Duodenal mucosa (tissue), 2 donors: ENCODE data around the gene DEFB131A.
"Not testable (repeated sequence)": the region's sequence is repeated elsewhere in the genome, so short reads cannot be mapped to it uniquely, and the experiment has no call there.

Experiments
- H3K27ac ChIP-seq: one replicate; pipeline ENCODE4 v1.7.0; 2013; ENCODE audit warnings: low read depth, low read length
- H3K27me3 ChIP-seq, 2 donors: one replicate each; pipeline ENCODE4 v1.7.0; 2013; ENCODE audit warnings: low read length in 2 of 2, control low read depth in 1 of 2; ENCODE audit not compliant: insufficient read depth in 2 of 2, control insufficient read depth in 1 of 2
- H3K36me3 ChIP-seq, 2 donors: one replicate each; pipeline ENCODE4 v1.7.0; 2013; ENCODE audit warnings: low read length in 2 of 2, control low read depth in 1 of 2; ENCODE audit not compliant: insufficient read depth in 2 of 2, control insufficient read depth in 1 of 2
- H3K4me1 ChIP-seq, 2 donors: one replicate each; pipeline ENCODE4 v1.7.0; 2013; ENCODE audit warnings: low read length in 2 of 2, control low read depth in 1 of 2; ENCODE audit not compliant: insufficient read depth in 2 of 2, control insufficient read depth in 1 of 2
- H3K4me3 ChIP-seq, 2 donors: one replicate each; pipeline ENCODE4 v1.7.0; 2013; ENCODE audit warnings: low read length in 2 of 2, low read depth in 1 of 2
- H3K9ac ChIP-seq, 2 donors: one replicate each; pipeline ENCODE4 v1.7.0; 2013; ENCODE audit warnings: low read length in 2 of 2, low read depth in 1 of 2
- H3K9me3 ChIP-seq, 2 donors: one replicate each; pipeline ENCODE4 v1.7.0; 2013; ENCODE audit warnings: low read length in 2 of 2, control low read depth in 1 of 2; ENCODE audit not compliant: control insufficient read depth in 1 of 2

Gene DEFB131A

DNA sequence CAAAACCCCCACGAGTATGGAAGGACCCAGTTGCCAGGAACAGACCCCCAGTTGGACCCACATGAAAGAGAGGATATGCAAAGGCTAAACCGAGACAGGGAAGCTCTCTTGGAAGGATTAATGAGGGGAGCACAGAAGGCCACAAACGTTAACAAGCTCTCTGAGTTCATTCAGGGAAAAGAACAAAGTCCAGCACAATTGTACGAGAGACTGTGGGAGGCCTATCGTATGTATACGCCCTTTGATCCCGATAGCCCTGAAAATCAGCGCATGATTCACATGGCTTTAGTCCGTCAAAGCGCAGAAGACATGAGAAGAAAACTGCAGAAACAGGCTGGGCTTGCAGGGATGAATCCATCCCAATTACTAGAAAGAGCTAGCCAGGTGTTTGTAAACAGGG is 8.0 kb downstream of the DEFB131A start:
- not testable (repeated sequence) for H3K27ac ChIP-seq, H3K9ac ChIP-seq, H3K27me3 ChIP-seq, H3K4me3 ChIP-seq, H3K36me3 ChIP-seq, H3K9me3 ChIP-seq
- H3K4me1 ChIP-seq, result peaks cover 13% of the 10 kb centered on the region in 2 donors

DNA sequence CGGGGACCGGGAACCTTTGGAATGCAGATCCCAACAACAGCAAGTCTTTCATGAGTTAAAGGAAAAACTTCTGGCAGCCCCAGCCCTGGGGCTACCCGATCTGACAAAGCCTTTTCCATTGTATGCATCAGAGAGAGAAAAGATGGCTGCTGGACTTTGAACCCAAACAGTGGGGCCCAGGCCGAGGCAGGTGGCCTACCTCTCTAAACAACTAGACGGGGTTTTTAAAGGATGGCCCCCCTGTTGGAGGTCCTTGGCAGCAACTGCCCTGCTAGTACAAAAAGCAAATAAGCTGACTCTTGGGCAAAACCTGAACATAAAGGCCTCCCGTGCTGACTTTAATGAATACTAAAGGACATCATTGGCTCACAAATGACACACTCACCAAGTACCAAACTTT is 10.1 kb downstream of the DEFB131A start:
- not testable (repeated sequence) for H3K27ac ChIP-seq, H3K36me3 ChIP-seq, H3K9me3 ChIP-seq, H3K27me3 ChIP-seq, H3K4me3 ChIP-seq, H3K9ac ChIP-seq
- H3K4me1 ChIP-seq, result peaks cover 13% of the 10 kb centered on the region in 2 donors

DNA sequence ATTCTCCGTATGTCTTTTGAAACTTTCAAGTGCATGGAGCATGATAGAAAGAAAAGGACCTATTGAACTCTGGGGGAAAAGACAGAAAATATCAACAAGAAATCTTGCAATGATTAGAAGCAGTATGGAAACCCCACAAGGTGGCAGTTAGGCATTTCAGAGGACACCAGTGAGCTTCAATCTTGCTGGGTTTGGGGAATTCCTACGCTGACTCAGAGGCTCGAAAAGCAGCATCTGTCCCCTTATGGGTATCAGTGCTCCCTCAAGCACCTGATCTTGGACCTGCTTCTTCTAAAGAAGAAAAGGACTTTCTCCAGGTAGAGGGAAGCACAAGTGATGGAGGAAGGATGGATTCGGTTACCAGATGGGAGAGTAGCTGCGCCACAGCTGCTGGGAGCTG is 10.8 kb downstream of the DEFB131A start:
- H3K36me3 ChIP-seq, H3K27me3 ChIP-seq: not testable (repeated sequence)

DNA sequence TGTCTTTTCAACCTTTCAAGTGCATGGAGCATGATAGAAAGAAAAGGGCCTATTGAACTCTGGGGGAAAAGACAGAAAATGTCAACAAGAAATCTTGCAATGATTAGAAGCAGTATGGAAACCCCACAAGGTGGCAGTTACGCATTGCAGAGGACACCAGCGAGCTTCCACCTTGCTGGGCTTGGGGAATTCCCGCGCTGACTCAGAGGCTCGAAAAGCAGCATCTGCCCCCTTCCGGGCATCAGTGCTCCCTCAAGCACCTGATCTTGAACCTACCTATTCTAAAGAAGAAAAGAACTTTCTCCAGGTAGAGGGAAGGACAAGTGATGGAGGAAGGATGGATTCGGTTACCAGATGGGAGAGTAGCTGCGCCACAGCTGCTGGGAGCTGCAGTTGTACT is 35.3 kb downstream of the DEFB131A start:
- H3K4me3 ChIP-seq, H3K4me1 ChIP-seq, H3K27me3 ChIP-seq, H3K27ac ChIP-seq, H3K36me3 ChIP-seq, H3K9ac ChIP-seq, H3K9me3 ChIP-seq: not testable (repeated sequence)

More for the DNA sequence above, 10.8 kb downstream of the DEFB131A start:
- not testable (repeated sequence) for H3K9ac ChIP-seq, H3K4me3 ChIP-seq, H3K9me3 ChIP-seq, H3K27ac ChIP-seq
- H3K4me1 ChIP-seq, result peaks cover 13% of the 10 kb centered on the region in 2 donors

DNA sequence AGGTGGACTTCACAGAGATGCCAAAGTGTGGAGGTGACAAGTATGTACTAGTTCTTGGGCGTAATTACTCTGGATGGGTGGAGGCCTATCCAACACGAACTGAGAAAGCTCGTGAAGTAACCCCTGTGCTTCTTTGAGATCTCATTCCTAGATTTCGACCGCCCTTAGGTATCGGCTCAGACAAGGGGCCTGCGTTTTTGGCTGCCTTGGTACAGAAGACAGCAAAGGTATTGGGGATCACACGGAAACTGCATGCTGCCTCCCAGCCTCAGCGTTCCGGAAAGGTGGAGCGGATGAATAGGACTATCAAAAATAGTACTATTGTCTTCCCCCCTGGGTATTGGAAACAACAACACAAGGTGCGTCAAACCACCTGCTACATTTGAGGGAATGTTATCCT is 35.9 kb downstream of the DEFB131A start:
- H3K4me1 ChIP-seq, H3K4me3 ChIP-seq, H3K36me3 ChIP-seq: not testable (repeated sequence)

DNA sequence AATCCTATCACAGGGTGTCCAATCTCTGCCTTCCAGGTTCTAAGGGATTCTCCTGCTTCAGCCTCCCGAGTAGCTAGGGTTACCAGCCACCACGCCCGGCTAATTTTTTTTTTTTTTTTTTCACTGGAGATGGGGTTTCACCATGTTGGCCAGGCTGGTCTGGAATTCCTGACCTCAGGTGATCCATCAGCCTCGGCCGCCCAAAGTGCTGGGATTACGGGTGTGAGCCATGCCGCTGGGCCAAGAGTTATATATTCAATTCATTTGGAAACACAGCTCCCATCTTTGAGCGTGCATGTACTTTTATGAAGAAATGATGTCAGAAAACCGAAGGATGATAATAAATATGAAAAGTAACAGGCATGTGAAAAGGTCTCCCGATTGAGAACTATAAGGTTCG is 38.7 kb downstream of the DEFB131A start:
- not testable (repeated sequence) for H3K36me3 ChIP-seq, H3K9ac ChIP-seq, H3K4me1 ChIP-seq, H3K27me3 ChIP-seq, H3K27ac ChIP-seq, H3K4me3 ChIP-seq, H3K9me3 ChIP-seq

More for the DNA sequence above, 35.9 kb downstream of the DEFB131A start:
- not testable (repeated sequence) for H3K9me3 ChIP-seq, H3K27me3 ChIP-seq, H3K9ac ChIP-seq, H3K27ac ChIP-seq

DNA sequence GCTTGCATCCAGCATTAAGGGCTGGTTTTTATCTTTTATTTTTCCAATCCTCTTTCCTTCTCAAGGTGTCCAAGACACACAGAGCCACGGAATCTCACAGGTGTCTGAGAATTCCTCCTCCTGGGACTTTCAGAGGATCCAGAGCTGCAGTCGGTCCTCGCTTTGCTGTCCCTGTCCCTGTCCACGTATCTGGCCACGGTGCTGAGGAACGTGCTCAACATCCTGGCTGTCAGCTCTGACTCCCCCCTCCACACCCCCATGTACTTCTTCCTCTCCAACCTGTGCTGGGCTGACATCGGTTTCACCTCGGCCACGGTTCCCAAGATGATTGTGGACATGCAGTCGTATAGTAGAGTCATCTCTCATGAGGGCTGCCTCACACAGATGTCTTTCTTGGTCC is 39.5 kb downstream of the DEFB131A start:
- not testable (repeated sequence) for H3K27ac ChIP-seq, H3K27me3 ChIP-seq, H3K36me3 ChIP-seq, H3K9me3 ChIP-seq, H3K9ac ChIP-seq, H3K4me3 ChIP-seq, H3K4me1 ChIP-seq

DNA sequence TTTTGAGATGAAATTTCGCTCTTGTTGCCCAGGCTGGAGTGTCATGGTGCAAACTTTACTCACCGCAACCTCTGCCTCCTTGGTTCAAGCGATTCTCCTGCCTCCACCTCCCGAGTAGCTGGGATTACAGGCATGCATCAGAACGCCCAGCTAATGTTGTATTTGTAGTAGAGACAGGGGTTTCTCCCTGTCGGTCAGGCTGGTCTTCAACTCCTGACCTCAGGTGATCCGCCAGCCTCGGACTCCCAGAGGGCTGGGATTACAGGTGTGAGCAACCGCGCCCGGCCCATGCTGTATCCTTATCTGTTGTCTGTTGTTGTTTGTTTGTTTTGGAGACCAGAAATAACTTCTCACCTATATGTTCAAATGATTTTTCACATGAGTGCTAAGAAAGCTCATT is 42.7 kb downstream of the DEFB131A start:
- H3K4me3 ChIP-seq, H3K9me3 ChIP-seq, H3K27ac ChIP-seq, H3K4me1 ChIP-seq, H3K36me3 ChIP-seq, H3K9ac ChIP-seq, H3K27me3 ChIP-seq: not testable (repeated sequence)

DNA sequence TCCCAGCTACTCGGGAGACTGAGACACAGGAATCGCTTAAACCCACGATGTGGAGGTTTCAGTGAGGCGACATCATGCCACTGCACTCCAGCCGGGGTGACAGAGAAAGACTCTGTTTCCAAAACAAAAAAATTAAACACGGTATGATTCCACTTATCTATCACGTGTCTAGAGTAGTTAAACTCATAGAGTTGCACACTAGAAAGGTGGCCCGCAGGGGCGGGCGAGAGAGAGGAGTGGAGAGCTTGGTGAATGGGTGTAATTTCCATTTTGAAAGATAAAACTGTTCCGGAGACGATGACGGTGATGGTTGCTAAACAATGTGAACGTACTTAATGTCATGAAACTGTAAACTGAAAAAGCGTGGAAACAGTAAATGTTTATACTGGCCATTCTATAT is 44.6 kb downstream of the DEFB131A start:
- not testable (repeated sequence) for H3K9me3 ChIP-seq, H3K4me1 ChIP-seq, H3K27me3 ChIP-seq, H3K27ac ChIP-seq, H3K4me3 ChIP-seq, H3K9ac ChIP-seq, H3K36me3 ChIP-seq

DNA sequence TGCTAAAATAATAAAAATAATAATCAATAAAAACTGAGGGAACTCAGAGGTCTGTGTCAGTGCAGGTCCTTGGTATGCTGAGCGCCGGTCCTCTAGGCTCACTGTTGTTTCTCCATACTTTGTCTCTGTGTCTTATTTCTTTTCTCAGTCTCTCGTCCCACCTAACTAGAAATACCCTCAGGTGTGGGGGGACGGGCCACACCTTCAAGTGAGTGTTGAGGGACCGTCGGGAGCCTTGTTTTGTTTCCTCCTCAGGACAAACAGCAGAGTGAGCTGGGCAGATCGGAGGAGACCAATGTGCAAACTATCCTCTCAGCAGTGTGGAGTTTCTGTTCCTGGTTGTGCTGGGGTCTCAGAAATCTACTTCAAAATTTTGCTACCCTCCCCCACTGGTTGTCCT is 46.3 kb downstream of the DEFB131A start:
- H3K4me1 ChIP-seq, H3K9ac ChIP-seq, H3K4me3 ChIP-seq, H3K36me3 ChIP-seq, H3K9me3 ChIP-seq, H3K27ac ChIP-seq, H3K27me3 ChIP-seq: not testable (repeated sequence)

DNA sequence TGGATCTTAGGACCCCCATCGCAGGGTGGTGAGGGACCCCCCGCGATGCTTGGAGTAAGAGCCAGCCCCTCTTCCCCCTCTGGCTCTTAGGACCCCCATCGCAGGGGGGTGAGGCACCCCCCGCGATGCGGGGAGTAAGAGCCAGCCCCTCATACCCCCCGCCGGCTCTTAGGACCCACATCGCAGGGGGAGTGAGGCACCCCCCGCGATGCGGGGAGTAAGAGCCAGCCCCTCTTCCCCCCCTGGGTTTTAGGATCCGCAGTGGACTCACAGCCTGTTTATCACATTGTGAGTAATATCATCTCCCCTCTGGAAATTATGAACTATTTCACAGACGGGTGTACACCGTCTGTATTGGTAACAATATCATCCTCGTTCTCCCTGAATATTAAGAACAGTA is 46.8 kb downstream of the DEFB131A start:
- not testable (repeated sequence) for H3K9me3 ChIP-seq, H3K9ac ChIP-seq, H3K4me1 ChIP-seq, H3K27me3 ChIP-seq, H3K4me3 ChIP-seq, H3K36me3 ChIP-seq, H3K27ac ChIP-seq
